HCT116 (cell line): ENCODE results near the gene CIC.

Experiments used
- CTCF ChIP-seq, 3 experiments: fragments of 200-600 bp in 1 of 3; sonication (generic) in 1 of 3; IDR thresholded peaks in 2 of 3; conservative IDR thresholded peaks in 1 of 3; 2 replicates each; pipeline ENCODE4 v1.5.1; 2012 to 2017; ENCODE audit warnings: low read depth in 2 of 3, low read length in 2 of 3, antibody characterized with exemption in 1 of 3, borderline replicate concordance in 1 of 3, control low read depth in 1 of 3, mild to moderate bottlenecking in 1 of 3, mixed read lengths in 1 of 3, mixed run types in 1 of 3, moderate library complexity in 1 of 3; ENCODE audit not compliant: insufficient read depth in 1 of 3
- POLR2A ChIP-seq: IDR thresholded peaks from 2 replicates; pipeline ENCODE4 v1.7.0; 2011; ENCODE audit warnings: borderline replicate concordance; ENCODE audit not compliant: insufficient read depth, insufficient read length; ENCODE audit errors: extremely low read depth
- POLR2AphosphoS5 ChIP-seq: IDR thresholded peaks from 2 replicates; pipeline ENCODE4 v1.6.1; 2011; ENCODE audit warnings: mild to moderate bottlenecking, low read depth, low read length, moderate library complexity
- SP1 ChIP-seq: IDR thresholded peaks from 2 replicates; pipeline ENCODE4 v1.6.1; 2012; ENCODE audit warnings: low read depth

- TF ChIP-seq POLR2A (no peak), CTCF (IDR thresholded peaks at IDR 0.05 in 2 of 3, conservative IDR thresholded peaks at IDR 0.05 in 1 of 3; ENCODE audit: borderline replicate concordance in 1 of 3, insufficient read depth in 1 of 3, low read depth in 2 of 3, low read length in 2 of 3) (no peak), POLR2AphosphoS5 (no peak), SP1 (no peak)
Measured at GRCh38 chr19:42332059-42332458, 63.0 kb downstream of the CIC start.
